Measurements from ENCODE around the gene MACO1.
"Not testable (repeated sequence)": the region's sequence is repeated elsewhere in the genome, so short reads cannot be mapped to it uniquely, and the experiment has no call there.

Gene MACO1

GRCh38 chr1:25437672-25438071 is 7.0 kb downstream of the MACO1 start:
- no peak for TF ChIP-seq CTCF (IDR thresholded peaks at IDR 0.05; ENCODE audit: control insufficient read depth, insufficient read depth, low read depth, low read length, missing control alignments)
- no peak overlapping the region for H3K4me3 ChIP-seq (ENCODE audit: control insufficient read depth, low read depth, low read length)
- DNase-seq (ENCODE audit: low read depth): no peak

- no peak for DNase-seq (ENCODE audit: low read depth)
- no peak for TF ChIP-seq CTCF (IDR thresholded peaks at IDR 0.05; ENCODE audit: control insufficient read depth, insufficient read depth, low read depth, low read length, missing control alignments)
- H3K4me3 ChIP-seq (ENCODE audit: control insufficient read depth, low read depth, low read length): no peak overlapping the region
Observed at GRCh38 chr1:25439287-25439686, 8.6 kb downstream of the MACO1 start.

GRCh38 chr1:25442178-25442577 is 11.5 kb downstream of the MACO1 start:
- no peak overlapping the region for H3K4me3 ChIP-seq (ENCODE audit: control insufficient read depth, low read depth, low read length)
- no peak for TF ChIP-seq CTCF (IDR thresholded peaks at IDR 0.05; ENCODE audit: control insufficient read depth, insufficient read depth, low read depth, low read length, missing control alignments)
- DNase-seq (ENCODE audit: low read depth): no peak

GRCh38 chr1:25443030-25443699 is 12.5 kb downstream of the MACO1 start:
- no peak overlapping the region for H3K4me3 ChIP-seq (ENCODE audit: control insufficient read depth, low read depth, low read length)
- no peak for TF ChIP-seq CTCF (IDR thresholded peaks at IDR 0.05; ENCODE audit: control insufficient read depth, insufficient read depth, low read depth, low read length, missing control alignments)
- no peak for DNase-seq (ENCODE audit: low read depth)

- not testable (repeated sequence) for H3K4me3 ChIP-seq (ENCODE audit: control insufficient read depth, low read depth, low read length); DNase-seq (ENCODE audit: low read depth)
Observed at GRCh38 chr1:25444604-25445003, 13.9 kb downstream of the MACO1 start.

- no peak overlapping the region for H3K4me3 ChIP-seq (ENCODE audit: control insufficient read depth, low read depth, low read length)
- no peak for DNase-seq (ENCODE audit: low read depth)
- TF ChIP-seq CTCF (IDR thresholded peaks at IDR 0.05; ENCODE audit: control insufficient read depth, insufficient read depth, low read depth, low read length, missing control alignments): no peak
Observed at GRCh38 chr1:25445993-25446538, 15.4 kb downstream of the MACO1 start.

- no peak overlapping the region for H3K4me3 ChIP-seq (ENCODE audit: control insufficient read depth, low read depth, low read length)
- no peak for DNase-seq (ENCODE audit: low read depth)
- TF ChIP-seq CTCF (IDR thresholded peaks at IDR 0.05; ENCODE audit: control insufficient read depth, insufficient read depth, low read depth, low read length, missing control alignments): no peak
Observed at GRCh38 chr1:25447547-25447946, 16.9 kb downstream of the MACO1 start.

Measured in AG09309 (cell line).